ENCODE data around the gene DYNC1LI1.

Gene DYNC1LI1

DNA sequence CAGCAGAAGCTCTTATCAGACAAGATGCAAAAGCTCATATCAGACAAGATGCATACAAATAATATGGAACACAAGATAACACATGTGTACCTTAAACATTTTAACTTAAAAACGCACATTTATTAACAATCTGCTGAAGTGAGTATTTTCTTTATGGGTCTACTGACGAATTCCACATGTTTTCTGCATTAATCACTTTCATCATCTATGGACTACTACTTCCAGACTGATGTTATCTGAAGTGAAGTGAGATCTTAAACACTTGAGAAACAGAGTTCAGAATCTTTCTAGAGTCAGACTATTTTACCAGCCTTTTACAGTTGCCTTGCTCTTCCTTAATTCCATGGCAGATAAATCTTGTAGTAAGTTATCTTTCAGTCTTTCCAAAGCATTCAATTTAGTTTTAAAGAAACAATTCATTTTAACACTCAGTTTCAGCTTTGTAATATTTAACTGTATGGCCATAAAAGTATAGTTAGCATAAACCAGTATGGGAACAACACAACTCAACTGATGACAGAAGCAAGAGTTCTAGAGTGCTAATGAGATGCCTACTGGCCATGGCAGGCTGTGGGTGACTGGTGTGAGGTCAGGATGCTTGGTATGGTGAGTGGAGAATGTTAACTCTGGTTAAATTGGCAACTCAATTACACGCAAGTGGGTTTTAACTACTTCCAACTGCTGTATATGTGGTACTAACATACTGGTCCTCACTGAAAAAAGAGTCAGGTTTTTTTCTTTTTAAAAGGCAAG lies 77.8 kb downstream of the DYNC1LI1 start:
- no peak for DNase-seq (ENCODE audit: low read depth)

DNA sequence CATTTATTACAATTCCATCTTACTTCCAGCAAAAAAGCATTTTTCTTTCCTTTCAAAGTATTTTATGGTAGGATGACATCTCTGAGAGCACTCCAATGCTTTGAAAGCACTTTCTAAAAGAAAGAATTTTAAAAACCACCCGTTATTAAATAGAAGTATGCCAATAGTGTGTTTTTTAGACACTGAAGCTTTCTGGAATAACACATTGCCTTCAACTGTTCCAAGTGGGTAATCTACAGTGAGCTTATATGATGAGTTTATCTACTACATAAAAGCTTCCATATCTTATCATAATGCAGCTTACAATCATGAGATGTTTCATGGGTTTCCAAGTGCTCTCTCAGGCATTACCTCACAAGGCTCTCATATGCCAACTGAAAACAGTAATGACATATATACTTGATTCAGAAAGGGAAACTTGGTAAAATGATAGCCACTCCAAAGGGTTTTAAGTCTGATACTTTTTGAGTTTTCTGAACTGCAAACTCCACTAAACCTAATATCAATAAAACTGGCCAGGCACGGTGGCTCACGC lies 82.1 kb downstream of the DYNC1LI1 start:
- DNase-seq (ENCODE audit: low read depth) = no peak

GRCh38 chr3:32487781-32488473 lies 82.7 kb downstream of the DYNC1LI1 start:
- DNase-seq (ENCODE audit: low read depth) = no peak

DNA sequence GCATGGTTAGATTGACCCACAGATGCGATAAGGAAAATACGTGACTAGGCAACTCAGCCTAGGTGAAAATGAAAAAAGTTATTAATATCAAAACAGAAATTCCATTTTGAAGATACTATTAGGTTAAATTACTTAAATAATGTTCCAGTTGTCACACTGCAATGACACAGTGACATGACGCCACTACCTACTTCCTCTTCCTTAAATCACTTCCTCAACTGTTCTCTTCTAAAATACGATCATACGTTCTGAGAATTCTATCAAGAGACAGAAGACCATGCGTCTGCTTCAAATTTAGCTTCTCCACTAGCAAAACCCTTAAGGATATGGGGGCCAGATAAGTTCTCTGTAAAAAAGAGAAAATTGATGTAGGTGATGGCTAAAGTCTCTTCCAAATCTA lies 86.2 kb downstream of the DYNC1LI1 start:
- no peak for DNase-seq (ENCODE audit: low read depth)

DNA sequence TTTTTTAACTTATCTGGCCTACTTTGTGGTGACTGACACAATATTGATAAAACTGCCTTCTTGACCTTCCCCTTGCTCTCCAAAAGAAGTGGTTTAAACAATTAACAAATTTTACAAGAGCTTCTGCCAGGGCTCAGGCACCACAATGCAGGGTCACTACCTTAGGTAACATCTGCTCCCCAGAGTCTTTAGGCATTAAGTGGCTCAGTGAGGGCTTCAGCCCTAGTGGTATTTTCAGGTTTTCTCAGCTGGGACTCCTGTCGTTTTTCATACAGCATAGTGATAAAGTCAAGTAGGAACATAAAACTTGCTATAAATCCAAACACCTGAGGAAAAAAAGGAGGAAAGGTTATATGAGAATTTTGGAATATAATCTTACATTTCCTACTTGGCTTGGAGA lies 86.9 kb downstream of the DYNC1LI1 start:
- no peak for DNase-seq (ENCODE audit: low read depth)

GRCh38 chr3:32482693-32483092 lies 88.0 kb downstream of the DYNC1LI1 start:
- DNase-seq (ENCODE audit: low read depth) = no peak

DNA sequence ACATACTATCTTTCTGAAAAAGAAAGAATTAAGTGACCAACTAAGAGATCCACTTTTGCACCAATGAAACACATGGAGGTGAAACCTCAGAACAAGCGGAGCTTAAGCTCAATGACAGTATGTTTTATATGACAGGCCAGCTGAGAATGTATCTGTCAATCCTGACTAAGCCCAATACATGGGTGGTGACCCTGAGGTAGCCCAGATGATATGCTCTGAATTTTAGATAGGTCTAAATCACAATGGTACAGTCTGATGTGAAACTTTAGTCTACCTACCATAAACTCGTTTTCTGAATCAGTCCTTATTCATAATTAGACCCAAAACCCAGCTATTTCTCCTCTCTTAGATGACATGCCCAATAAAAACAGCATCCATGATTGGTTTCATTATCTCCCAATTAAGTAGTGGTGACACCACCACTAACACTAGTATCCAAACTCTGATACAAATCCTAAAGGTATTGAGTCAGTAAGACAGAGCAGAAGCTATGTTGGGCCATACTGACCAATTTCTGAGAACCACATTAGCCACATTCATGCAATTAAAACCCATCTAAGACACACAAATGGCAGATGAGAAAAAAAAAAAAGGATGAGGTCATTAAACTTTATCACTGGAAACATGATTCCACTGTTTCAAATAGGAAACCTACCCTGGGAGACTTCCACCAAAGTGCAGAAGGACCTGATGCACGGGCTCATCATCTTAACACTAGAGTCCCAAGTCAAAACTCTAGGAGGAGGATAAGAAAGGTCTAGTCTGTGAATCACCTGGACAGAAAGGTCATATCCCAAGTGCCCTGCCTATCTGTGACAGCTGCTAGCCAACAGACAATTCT lies 88.6 kb downstream of the DYNC1LI1 start:
- DNase-seq (ENCODE audit: low read depth) = no peak

- DNase-seq (ENCODE audit: low read depth) = no peak
Observed at GRCh38 chr3:32480604-32481003, 90.1 kb downstream of the DYNC1LI1 start.

Data from HS-27A (cell line).